GM10847 (cell line): ENCODE measurements around the gene UBE2R2.

Experiments used
- POLR2A ChIP-seq: IDR thresholded peaks from 2 replicates; pipeline ENCODE4 v1.6.1; 2011; ENCODE audit not compliant: insufficient read length; ENCODE audit errors: extremely low read depth

The UBE2R2 gene

GRCh38 chr9:33946779-33947535 is 130.0 kb downstream of the UBE2R2 start:
- TF ChIP-seq POLR2A = no peak

GRCh38 chr9:33950371-33950770 is 133.4 kb downstream of the UBE2R2 start:
- TF ChIP-seq POLR2A = no peak

- TF ChIP-seq POLR2A = no peak
These were observed 135.1 kb downstream of the UBE2R2 start for GRCh38 chr9:33952066-33952465.

GRCh38 chr9:33956544-33956943 is 139.6 kb downstream of the UBE2R2 start:
- no peak for TF ChIP-seq POLR2A

GRCh38 chr9:33959725-33960124 is 142.8 kb downstream of the UBE2R2 start:
- no peak for TF ChIP-seq POLR2A

- TF ChIP-seq POLR2A = no peak
These were observed 147.3 kb downstream of the UBE2R2 start for GRCh38 chr9:33964086-33964768.
